Coronary artery (tissue), 2 donors: ENCODE data around the gene RHBDL3.

Experiments used
- DNase-seq: peaks from one replicate; pipeline ENCODE4 v3.0.0-alpha.2; 2017; ENCODE audit warnings: low spot score
- H3K27ac ChIP-seq, 2 donors: fragments of 200-600 bp; sonication (generic); one replicate each; pipeline ENCODE4 v1.5.1; 2016 to 2019
- H3K4me3 ChIP-seq: fragments of 200-600 bp; sonication (generic); 2 replicates; pipeline ENCODE4 v1.5.1; 2016; ENCODE audit warnings: mild to moderate bottlenecking, moderate library complexity
- TF ChIP-seq, protein P1 (sequence below): fragments of 200-600 bp; sonication (generic); IDR thresholded peaks from one replicate; pipeline ENCODE4 v1.5.1; 2019; ENCODE audit warnings: antibody characterized with exemption

RHBDL3 gene

DNA sequence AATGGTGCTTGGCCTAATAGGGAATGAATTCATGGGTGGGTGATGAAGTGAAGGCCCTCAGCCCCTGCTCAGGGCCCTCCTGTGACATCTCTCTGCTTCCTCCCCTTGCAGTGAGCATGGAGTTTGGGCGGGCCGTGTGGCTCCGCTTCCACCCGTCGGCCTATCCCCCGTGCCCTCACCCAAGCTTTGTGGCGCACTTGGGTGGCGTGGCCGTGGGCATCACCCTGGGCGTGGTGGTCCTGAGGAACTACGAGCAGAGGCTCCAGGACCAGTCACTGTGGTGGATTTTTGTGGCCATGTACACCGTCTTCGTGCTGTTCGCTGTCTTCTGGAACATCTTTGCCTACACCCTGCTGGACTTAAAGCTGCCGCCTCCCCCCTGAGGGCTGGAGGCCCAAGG lies 55.2 kb downstream of the RHBDL3 start:
- TF ChIP-seq, protein P1, sequence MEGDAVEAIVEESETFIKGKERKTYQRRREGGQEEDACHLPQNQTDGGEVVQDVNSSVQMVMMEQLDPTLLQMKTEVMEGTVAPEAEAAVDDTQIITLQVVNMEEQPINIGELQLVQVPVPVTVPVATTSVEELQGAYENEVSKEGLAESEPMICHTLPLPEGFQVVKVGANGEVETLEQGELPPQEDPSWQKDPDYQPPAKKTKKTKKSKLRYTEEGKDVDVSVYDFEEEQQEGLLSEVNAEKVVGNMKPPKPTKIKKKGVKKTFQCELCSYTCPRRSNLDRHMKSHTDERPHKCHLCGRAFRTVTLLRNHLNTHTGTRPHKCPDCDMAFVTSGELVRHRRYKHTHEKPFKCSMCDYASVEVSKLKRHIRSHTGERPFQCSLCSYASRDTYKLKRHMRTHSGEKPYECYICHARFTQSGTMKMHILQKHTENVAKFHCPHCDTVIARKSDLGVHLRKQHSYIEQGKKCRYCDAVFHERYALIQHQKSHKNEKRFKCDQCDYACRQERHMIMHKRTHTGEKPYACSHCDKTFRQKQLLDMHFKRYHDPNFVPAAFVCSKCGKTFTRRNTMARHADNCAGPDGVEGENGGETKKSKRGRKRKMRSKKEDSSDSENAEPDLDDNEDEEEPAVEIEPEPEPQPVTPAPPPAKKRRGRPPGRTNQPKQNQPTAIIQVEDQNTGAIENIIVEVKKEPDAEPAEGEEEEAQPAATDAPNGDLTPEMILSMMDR = no peak
- Histone ChIP-seq H3K27ac (no peak overlapping the region), H3K4me3 (no peak overlapping the region)
- DNase-seq = no peak

DNA sequence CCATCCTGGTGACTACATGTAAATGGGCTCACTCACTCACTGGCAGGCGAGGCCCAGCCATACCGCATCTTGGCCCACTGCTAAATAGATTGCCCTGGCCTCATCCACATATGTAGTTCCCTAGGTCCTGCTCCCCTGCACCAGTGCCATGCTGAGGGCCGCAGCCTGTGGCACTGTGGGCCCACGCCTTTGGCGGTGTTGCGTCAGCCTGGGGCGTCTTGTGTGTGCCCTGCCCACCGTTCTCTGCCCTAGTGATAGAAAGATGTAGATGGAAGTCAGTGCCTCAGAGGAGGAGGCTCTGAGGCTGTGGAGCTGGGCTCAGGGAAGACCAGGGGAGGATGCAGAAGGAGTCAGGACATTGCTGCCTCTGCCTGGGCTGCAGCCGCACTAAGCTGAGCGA lies 57.4 kb downstream of the RHBDL3 start:
- TF ChIP-seq, protein P1 = no peak
- no peak overlapping the region for H3K4me3 ChIP-seq
- DNase-seq = no peak
- H3K27ac ChIP-seq = no peak overlapping the region

DNA sequence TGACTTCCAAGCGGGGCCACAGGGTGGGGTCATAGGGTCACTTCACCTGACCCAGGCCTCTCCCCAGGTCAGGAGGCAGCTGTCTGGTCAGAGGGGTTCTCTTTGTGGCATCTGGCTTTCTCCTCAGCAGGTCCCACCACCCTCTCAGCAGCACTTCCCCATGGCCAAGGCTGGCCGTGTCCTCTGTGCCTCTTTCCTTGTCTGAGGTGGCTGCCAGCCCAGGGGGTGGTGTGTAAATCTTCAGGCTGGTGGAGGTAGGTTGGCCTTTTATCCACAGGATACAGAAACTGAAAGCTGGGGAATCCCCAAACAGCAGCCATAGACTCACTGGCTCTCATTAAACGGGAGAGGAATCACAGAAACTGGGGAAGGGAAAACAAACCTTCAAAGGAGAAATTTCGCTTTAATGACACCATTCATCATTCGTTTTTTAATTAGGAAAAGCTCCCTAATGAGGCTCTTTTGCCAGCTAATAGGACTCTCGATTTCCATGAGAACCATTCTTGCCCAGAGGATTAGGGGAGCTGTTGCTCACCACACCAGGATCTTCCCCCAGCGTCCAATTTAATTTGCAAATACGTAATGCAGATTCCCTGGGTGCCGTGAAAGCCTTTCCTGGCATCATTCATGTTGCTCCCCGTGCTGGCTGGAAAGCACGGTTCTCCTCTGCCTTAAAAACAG lies 58.3 kb downstream of the RHBDL3 start:
- H3K27ac ChIP-seq = no peak overlapping the region
- TF ChIP-seq, protein P1 = no peak
- peak overlapping the region; percentile 28 for H3K4me3 ChIP-seq
- no peak for DNase-seq

DNA sequence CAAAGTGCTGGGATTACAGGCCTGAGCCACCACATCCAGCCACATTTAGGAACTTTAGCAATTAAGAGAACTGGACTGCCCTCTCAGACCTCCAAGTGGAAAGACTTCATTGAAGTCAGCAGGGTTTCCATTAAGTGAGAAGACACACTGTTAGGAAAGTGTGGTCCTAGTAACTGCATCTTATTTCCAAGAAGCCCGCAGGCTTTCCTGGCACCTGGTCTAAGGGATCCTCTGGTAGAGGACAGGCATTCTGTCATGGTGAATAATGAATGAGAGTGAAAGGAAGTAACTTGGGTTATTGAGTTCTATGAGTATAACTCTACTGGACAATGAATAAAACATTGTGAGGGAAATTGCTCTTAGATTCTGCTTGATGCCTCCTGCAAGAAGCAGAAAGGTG lies 62.3 kb downstream of the RHBDL3 start:
- H3K27ac ChIP-seq = no peak overlapping the region
- TF ChIP-seq, protein P1 = no peak
- no peak overlapping the region for H3K4me3 ChIP-seq
- DNase-seq = no peak

DNA sequence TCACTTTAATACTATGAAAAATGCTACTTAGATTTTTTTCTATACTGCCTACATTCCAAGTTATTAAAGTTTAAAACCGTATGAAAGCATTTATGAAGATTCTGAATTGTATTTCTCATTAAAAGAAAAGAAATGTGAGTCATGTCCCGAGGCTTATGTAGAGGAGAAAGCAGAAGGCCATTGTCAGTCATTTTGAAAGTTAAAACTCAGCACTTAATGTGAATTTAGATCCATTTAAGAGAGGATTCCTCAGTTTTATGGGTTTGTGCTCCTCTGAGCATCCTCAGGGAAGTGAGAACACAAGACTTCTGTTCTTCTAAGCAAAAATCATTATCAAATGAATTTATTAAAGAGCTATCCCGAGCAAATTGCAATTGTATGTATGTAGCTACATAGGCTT lies 64.5 kb downstream of the RHBDL3 start:
- Histone ChIP-seq H3K4me3 (no peak overlapping the region), H3K27ac (no peak overlapping the region)
- DNase-seq = no peak
- TF ChIP-seq, protein P1 = no peak

DNA sequence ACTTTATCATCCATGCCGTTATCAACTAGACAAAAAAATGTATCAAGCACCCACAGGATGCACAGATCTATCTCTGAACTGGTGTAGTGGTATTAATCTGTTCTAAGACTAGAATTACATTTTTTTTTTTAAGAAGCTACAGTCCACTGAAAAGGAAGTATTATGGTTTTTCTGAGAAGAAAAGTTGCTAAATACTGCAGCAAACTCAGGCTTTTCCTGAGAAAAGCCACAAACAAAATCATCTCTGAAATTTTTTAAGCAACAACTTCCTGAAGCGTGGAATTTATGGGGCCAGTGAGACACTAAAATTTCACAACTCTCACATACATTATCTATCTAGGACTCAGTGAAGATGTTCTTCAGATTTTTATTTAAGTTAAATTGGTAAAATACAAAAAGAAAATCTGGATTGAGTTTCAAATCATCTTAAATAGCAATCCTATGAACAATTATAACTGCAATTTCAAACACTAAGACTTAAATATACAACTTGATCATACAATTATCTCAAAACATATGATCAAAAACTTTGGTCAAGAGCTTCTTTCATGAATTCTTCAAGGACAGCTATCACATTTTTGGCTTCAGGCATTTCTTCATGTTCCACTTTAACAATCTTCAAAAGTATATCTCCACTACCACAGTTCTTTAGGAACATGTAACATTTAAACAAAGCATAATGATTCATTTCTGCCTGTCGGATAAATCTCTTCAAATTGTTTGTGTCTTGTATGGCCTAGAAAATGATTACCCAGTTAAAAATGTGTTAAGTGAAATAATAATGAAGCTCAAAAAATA lies 65.8 kb downstream of the RHBDL3 start:
- Histone ChIP-seq H3K27ac (no peak overlapping the region), H3K4me3 (no peak overlapping the region)
- TF ChIP-seq, protein P1 = no peak
- no peak for DNase-seq

DNA sequence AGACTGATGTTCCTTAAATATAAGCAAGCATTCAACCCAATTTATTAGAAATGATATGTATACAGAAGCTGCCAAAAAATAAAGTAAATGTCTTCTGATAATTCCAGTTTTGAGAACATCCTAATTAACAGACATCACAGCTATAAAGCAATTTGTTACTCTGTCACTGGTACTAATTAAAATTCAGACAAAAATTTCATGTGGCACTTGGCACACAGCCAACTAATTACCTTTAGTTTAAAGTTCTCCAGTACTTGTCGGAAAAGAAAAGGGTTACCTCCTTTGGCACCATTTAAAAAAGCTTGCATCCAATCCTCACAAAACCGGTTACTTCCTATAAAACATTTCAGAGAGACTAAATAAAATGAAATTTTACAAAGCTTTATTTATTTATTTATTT lies 67.6 kb downstream of the RHBDL3 start:
- no peak overlapping the region for H3K4me3 ChIP-seq
- TF ChIP-seq, protein P1 = no peak
- DNase-seq = no peak

More for the DNA sequence above, 67.6 kb downstream of the RHBDL3 start:
- H3K27ac ChIP-seq = no peak overlapping the region
